Measurements from ENCODE around the gene CTTN. TPM values are rescaled to one million over a fixed set of nuclear protein-coding genes. Genes with fewer than 3 reads are reported as not detected.

The CTTN gene
- total and polyA plus RNA-seq, 8 donors = 69.8 to 390 (median 289) TPM

DNA sequence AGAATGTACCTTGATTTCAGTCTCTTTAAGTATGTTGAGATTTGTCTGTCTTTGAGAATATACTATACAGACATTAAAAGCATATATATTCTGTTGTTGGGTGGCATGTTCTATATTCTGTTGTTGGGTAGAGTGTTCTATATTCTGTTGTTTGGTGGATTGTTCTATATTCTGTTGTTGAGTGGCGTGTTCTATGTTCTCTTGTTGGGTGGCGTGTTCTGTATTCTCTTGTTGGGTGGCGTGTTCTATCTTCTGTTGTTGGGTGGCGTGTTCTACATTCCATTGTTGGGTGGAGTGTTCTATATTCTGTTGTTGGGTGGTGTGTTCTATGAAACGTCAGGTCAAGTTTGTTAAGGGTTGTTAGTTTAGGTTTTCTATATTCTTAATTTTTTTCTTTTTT lies 27.1 kb upstream of the CTTN start:
- no peak for DNase-seq
- H3K36me3 ChIP-seq = peaks cover 24 to 67% (median 60%) of the 10 kb centered on the region in 4 donors

DNA sequence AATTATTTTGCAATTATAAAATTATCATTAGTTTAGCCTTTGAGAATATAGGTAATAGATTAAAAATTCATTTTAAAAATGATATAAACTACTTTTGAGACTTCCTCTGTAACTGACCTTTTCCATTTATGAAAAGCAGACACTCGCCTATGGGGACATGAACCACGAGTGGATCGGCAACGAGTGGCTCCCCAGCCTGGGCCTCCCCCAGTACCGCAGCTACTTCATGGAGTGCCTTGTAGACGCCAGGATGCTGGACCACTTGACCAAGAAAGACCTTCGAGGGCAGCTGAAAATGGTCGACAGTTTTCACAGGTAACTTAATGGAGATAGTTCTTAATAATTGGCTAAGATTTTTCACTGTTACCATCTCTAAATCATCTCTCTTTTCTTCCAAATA lies 26.3 kb upstream of the CTTN start:
- Histone ChIP-seq H3K27me3 (no peaks in the 10 kb centered on the region), H3K27ac (no peak overlapping the region), H3K4me3 (no peak overlapping the region), H3K4me1 (no peaks in the 10 kb centered on the region), H3K9me3 (no peaks in the 10 kb centered on the region), H3K36me3 (peaks cover 32 to 70% (median 64%) of the 10 kb centered on the region in 4 donors)
- WGBS, 5 donors = 95 to 98% (median 96%) methylated on average over 8 of the region's 8 CpGs
- DNase-seq = no peak
- TF ChIP-seq POLR2AphosphoS5 (IDR thresholded peaks at IDR 0.05) = no peak
- intact Hi-C loops (cut with DNase I; ENCODE audit: low total_unique reads) = no loop called here

More for the DNA sequence above, 27.1 kb upstream of the CTTN start:
- H3K4me1 ChIP-seq = no peaks in the 10 kb centered on the region
- intact Hi-C loops (cut with DNase I; ENCODE audit: low total_unique reads) = no loop called here
- WGBS, 5 donors = 60 to 78% (median 75%) methylated on average over 5 of the region's 5 CpGs
- H3K27me3 ChIP-seq = no peaks in the 10 kb centered on the region
- H3K27ac ChIP-seq = no peak overlapping the region
- TF ChIP-seq, protein P1, sequence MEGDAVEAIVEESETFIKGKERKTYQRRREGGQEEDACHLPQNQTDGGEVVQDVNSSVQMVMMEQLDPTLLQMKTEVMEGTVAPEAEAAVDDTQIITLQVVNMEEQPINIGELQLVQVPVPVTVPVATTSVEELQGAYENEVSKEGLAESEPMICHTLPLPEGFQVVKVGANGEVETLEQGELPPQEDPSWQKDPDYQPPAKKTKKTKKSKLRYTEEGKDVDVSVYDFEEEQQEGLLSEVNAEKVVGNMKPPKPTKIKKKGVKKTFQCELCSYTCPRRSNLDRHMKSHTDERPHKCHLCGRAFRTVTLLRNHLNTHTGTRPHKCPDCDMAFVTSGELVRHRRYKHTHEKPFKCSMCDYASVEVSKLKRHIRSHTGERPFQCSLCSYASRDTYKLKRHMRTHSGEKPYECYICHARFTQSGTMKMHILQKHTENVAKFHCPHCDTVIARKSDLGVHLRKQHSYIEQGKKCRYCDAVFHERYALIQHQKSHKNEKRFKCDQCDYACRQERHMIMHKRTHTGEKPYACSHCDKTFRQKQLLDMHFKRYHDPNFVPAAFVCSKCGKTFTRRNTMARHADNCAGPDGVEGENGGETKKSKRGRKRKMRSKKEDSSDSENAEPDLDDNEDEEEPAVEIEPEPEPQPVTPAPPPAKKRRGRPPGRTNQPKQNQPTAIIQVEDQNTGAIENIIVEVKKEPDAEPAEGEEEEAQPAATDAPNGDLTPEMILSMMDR (IDR thresholded peaks at IDR 0.05) = no peak
- no peaks in the 10 kb centered on the region for H3K9me3 ChIP-seq
- H3K4me3 ChIP-seq = no peak overlapping the region

DNA sequence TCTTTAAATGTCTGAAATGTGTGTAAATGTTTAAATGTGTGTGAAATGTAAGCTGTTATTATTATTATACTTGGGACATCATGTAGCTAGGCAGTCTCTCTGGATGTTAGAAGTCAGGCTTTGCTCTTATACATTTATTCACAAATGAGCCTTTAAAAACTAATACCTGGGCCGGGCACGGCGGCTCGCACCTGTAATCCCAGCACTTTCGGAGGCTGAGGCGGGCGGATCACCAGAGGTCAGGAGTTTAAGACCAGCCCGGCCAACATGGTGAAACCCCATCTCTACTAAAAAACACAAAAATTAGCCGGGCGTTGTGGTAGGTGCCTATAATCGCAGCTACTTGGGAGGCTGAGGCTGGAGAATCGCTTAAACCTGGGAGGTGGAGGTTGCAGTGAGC lies 21.7 kb upstream of the CTTN start:
- H3K4me3 ChIP-seq = no peak overlapping the region
- WGBS, 5 donors = 90 to 97% (median 96%) methylated on average over 12 of the region's 12 CpGs
- DNase-seq = no peak

DNA sequence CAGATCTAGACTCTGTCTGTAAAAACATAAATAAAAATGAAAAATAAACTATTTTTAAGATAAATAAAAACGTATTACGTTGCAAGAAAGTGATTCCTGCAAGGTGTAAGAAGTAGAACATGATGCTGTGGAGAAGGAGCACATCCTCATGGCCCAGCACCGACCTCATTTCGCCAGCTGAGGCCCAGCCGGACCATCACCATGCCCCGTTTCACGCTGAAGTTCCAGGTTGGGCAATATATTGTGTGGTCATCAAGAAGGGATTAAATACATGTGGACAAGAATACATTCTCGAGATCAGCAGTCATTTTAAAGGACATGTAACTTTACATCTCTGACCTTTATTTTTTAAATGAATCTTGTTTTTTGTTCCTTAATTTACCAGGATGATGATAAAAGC lies 20.7 kb upstream of the CTTN start:
- Histone ChIP-seq H3K27ac (no peak overlapping the region), H3K9me3 (no peaks in the 10 kb centered on the region), H3K27me3 (no peaks in the 10 kb centered on the region), H3K4me3 (no peak overlapping the region), H3K36me3 (peaks cover 40 to 99% (median 98%) of the 10 kb centered on the region in 4 donors), H3K4me1 (peaks cover 0 to 8% (median 2%) of the 10 kb centered on the region in 4 donors)
- WGBS, 5 donors = 87 to 96% (median 91%) methylated on average over 8 of the region's 8 CpGs
- TF ChIP-seq POLR2AphosphoS5 (IDR thresholded peaks at IDR 0.05) = no peak
- TF ChIP-seq POLR2A (IDR thresholded peaks at IDR 0.05) = no peak
- TF ChIP-seq EP300 (IDR thresholded peaks at IDR 0.05) = no peak
- TF ChIP-seq, protein P1 (IDR thresholded peaks at IDR 0.05) = no peak
- no peak for DNase-seq
- intact Hi-C loops (cut with DNase I; ENCODE audit: low total_unique reads) = no loop called here

More for the DNA sequence above, 21.7 kb upstream of the CTTN start:
- Histone ChIP-seq H3K27ac (no peak overlapping the region), H3K9me3 (no peaks in the 10 kb centered on the region), H3K27me3 (no peaks in the 10 kb centered on the region), H3K4me1 (no peaks in the 10 kb centered on the region), H3K36me3 (peaks cover 44 to 96% (median 95%) of the 10 kb centered on the region in 4 donors)
- TF ChIP-seq POLR2AphosphoS5 (IDR thresholded peaks at IDR 0.05) = no peak
- no peak for TF ChIP-seq EP300 (IDR thresholded peaks at IDR 0.05)
- no peak for TF ChIP-seq POLR2A (IDR thresholded peaks at IDR 0.05)
- TF ChIP-seq, protein P1 (IDR thresholded peaks at IDR 0.05) = no peak
- intact Hi-C loops (cut with DNase I; ENCODE audit: low total_unique reads) = no loop called here

DNA sequence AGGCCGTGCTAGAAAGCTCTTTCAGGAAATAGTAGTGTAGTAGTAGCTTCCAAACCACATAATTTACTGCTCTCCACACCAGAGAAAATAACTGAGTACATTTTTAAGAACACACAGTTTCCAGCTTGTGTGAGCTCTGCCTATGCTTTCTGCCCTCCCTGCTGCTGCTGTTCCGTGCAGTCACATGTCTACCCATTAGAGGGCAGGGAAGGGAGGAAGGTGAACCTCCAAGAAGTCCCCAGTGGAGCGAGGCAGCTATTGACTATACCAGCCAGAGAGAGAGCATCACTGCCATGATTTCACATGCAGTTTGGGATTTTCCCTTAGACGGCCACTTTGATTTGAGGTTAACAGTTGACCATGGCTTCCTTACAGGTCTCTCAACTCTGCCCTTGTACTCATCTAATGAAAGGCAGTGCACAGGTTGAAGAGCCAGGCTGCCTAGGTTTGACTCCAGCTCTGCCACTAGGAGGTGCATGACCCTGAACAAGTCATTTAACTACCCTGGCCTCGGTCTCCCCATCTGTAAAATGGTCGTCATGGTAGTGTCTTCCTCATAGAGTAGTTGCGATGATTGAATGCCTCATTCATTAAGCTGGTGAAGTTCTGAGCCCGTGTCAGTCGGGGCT lies 19.7 kb upstream of the CTTN start:
- peaks cover 0 to 9% (median 3%) of the 10 kb centered on the region in 4 donors for H3K4me1 ChIP-seq
- TF ChIP-seq POLR2AphosphoS5 (IDR thresholded peaks at IDR 0.05) (no peak), EP300 (IDR thresholded peaks at IDR 0.05) (no peak), POLR2A (IDR thresholded peaks at IDR 0.05) (no peak)
- TF ChIP-seq, protein P1 (IDR thresholded peaks at IDR 0.05) = no peak
- 86 to 96% (median 88%) methylated on average over 7 to 9 of the region's 9 CpGs for WGBS, 5 donors
- H3K27me3 ChIP-seq = no peaks in the 10 kb centered on the region
- intact Hi-C loops (cut with DNase I; ENCODE audit: low total_unique reads) = no loop called here
- DNase-seq = no peak
- no peaks in the 10 kb centered on the region for H3K9me3 ChIP-seq
- no peak overlapping the region for H3K4me3 ChIP-seq
- no peak overlapping the region for H3K27ac ChIP-seq
- peaks cover 34 to 95% (median 93%) of the 10 kb centered on the region in 4 donors for H3K36me3 ChIP-seq
